H9 (cell line): Measurements from ENCODE around the gene CDY1. TPM values are rescaled to one million over a fixed set of nuclear protein-coding genes. Genes with fewer than 3 reads are reported as not detected.
"Not testable (repeated sequence)": the region's sequence is repeated elsewhere in the genome, so short reads cannot be mapped to it uniquely, and the experiment has no call there.

ENCODE experiments used
- DNase-seq: peaks from one replicate; pipeline ENCODE4 v3.0.0-alpha.2; 2017
- H2AFZ ChIP-seq: one replicate; pipeline ENCODE4 v1.6.1; 2013; ENCODE audit warnings: mild to moderate bottlenecking, low read length, control low read depth, moderate library complexity
- H2AK5ac ChIP-seq: 2 replicates; pipeline ENCODE4 v1.6.1; 2013; ENCODE audit warnings: low read length, control low read depth, mixed read lengths; ENCODE audit not compliant: insufficient read length
- H2BK120ac ChIP-seq: one replicate; pipeline ENCODE4 v1.6.1; 2013; ENCODE audit warnings: low read depth, mild to moderate bottlenecking, low read length, control low read depth, inconsistent platforms; ENCODE audit not compliant: poor library complexity, severe bottlenecking
- H2BK12ac ChIP-seq: 2 replicates; pipeline ENCODE4 v1.6.1; 2013; ENCODE audit warnings: low read length, control low read depth, mixed read lengths, low read depth; ENCODE audit not compliant: insufficient read length
- H2BK15ac ChIP-seq: 2 replicates; pipeline ENCODE4 v1.6.1; 2013; ENCODE audit warnings: low read depth, low read length, control low read depth
- H2BK20ac ChIP-seq: one replicate; pipeline ENCODE4 v1.6.1; 2013; ENCODE audit warnings: low read depth, mild to moderate bottlenecking, low read length, control low read depth, inconsistent platforms; ENCODE audit not compliant: poor library complexity, severe bottlenecking
- H2BK5ac ChIP-seq: 2 replicates; pipeline ENCODE4 v1.6.1; 2013; ENCODE audit warnings: low read length, control low read depth, mixed read lengths; ENCODE audit not compliant: insufficient read length
- H3K14ac ChIP-seq: 2 replicates; pipeline ENCODE4 v1.6.1; 2013; ENCODE audit warnings: low read length, control low read depth; ENCODE audit not compliant: insufficient read depth
- H3K18ac ChIP-seq: 2 replicates; pipeline ENCODE4 v1.6.1; 2013; ENCODE audit warnings: low read depth, mild to moderate bottlenecking, mixed read lengths, low read length, control low read depth; ENCODE audit not compliant: insufficient read length
- H3K23ac ChIP-seq: 2 replicates; pipeline ENCODE4 v1.6.1; 2013; ENCODE audit warnings: low read length, control low read depth, mixed read lengths, low read depth; ENCODE audit not compliant: insufficient read length
- H3K23me2 ChIP-seq: 2 replicates; pipeline ENCODE4 v1.6.1; 2013; ENCODE audit warnings: low read depth, mild to moderate bottlenecking, mixed read lengths, low read length, control low read depth; ENCODE audit not compliant: insufficient read length, poor library complexity, severe bottlenecking
- H3K27ac ChIP-seq: 2 replicates; pipeline ENCODE4 v1.5.1; 2013; ENCODE audit warnings: low read length, control low read depth, mixed read lengths, low read depth; ENCODE audit not compliant: insufficient read length
- H3K27me3 ChIP-seq: 2 replicates; pipeline ENCODE4 v1.6.1; 2013; ENCODE audit warnings: low read length, control low read depth, inconsistent platforms; ENCODE audit not compliant: insufficient read depth
- H3K4ac ChIP-seq: 2 replicates; pipeline ENCODE4 v1.6.1; 2013; ENCODE audit warnings: low read depth, mild to moderate bottlenecking, control low read depth, inconsistent platforms, low read length, moderate library complexity
- H3K4me1 ChIP-seq: 2 replicates; pipeline ENCODE4 v1.6.1; 2013; ENCODE audit warnings: low read length, control low read depth, inconsistent platforms; ENCODE audit not compliant: insufficient read depth
- H3K4me2 ChIP-seq: 2 replicates; pipeline ENCODE4 v1.6.1; 2013; ENCODE audit warnings: low read length, control low read depth, mixed read lengths; ENCODE audit not compliant: insufficient read length, insufficient read depth
- H3K56ac ChIP-seq: 2 replicates; pipeline ENCODE4 v1.6.1; 2013; ENCODE audit warnings: low read depth, mild to moderate bottlenecking, mixed read lengths, low read length, control low read depth; ENCODE audit not compliant: insufficient read length
- H3K79me1 ChIP-seq: 2 replicates; pipeline ENCODE4 v1.6.1; 2013; ENCODE audit warnings: low read depth, mild to moderate bottlenecking, moderate library complexity, low read length, control low read depth, inconsistent platforms; ENCODE audit not compliant: insufficient read depth, poor library complexity, severe bottlenecking
- H3K79me2 ChIP-seq: 2 replicates; pipeline ENCODE4 v1.6.1; 2013; ENCODE audit warnings: low read length, control low read depth, inconsistent platforms; ENCODE audit not compliant: insufficient read depth
- H3K9ac ChIP-seq: 2 replicates; pipeline ENCODE4 v1.6.1; 2013; ENCODE audit warnings: low read length, control low read depth, mixed read lengths; ENCODE audit not compliant: insufficient read length; ENCODE audit errors: extremely low read depth
- H3K9me3 ChIP-seq: one replicate; pipeline ENCODE4 v1.6.1; 2013; ENCODE audit warnings: low read depth, low read length, inconsistent platforms; ENCODE audit not compliant: control insufficient read depth
- H3T11ph ChIP-seq: one replicate; pipeline ENCODE4 v1.6.1; 2013; ENCODE audit warnings: mild to moderate bottlenecking, low read length, control low read depth, inconsistent platforms
- H4K20me1 ChIP-seq: one replicate; pipeline ENCODE4 v1.6.1; 2013; ENCODE audit not compliant: control insufficient read depth, insufficient read length, insufficient read depth
- H4K5ac ChIP-seq: 2 replicates; pipeline ENCODE4 v1.6.1; 2013; ENCODE audit warnings: low read depth, mild to moderate bottlenecking, mixed read lengths, low read length, control low read depth; ENCODE audit not compliant: insufficient read length
- H4K8ac ChIP-seq: replicated peaks from 2 replicates; pipeline ENCODE4 v1.6.1; 2013; ENCODE audit warnings: low read length, control low read depth, mixed read lengths, low read depth; ENCODE audit not compliant: insufficient read length
- H4K91ac ChIP-seq: 2 replicates; pipeline ENCODE4 v1.6.1; 2013; ENCODE audit warnings: low read depth, mild to moderate bottlenecking, moderate library complexity, mixed read lengths, low read length, control low read depth; ENCODE audit not compliant: insufficient read length
- H3K27ac Mint-ChIP-seq, 3 experiments: 2 replicates in 2 of 3; 3 replicates in 1 of 3; pipeline ENCODE4 v1.8.0; 2020 to 2021; ENCODE audit warnings: mixed read lengths in 3 of 3, mild to moderate bottlenecking in 1 of 3, moderate library complexity in 1 of 3
- H3K27me3 Mint-ChIP-seq: 2 replicates; pipeline ENCODE4 v1.8.0; 2021; ENCODE audit warnings: low read depth, mild to moderate bottlenecking, moderate library complexity, mixed read lengths
- H3K36me3 Mint-ChIP-seq, 3 experiments: 2 replicates in 2 of 3; 3 replicates in 1 of 3; pipeline ENCODE4 v1.8.0; 2020 to 2021; ENCODE audit warnings: low read depth in 3 of 3, mixed read lengths in 3 of 3; ENCODE audit not compliant: insufficient read depth in 1 of 3
- H3K4me1 Mint-ChIP-seq, 2 experiments: 2 replicates each; pipeline ENCODE4 v1.8.0; 2020; ENCODE audit warnings: mixed read lengths in 2 of 2
- H3K4me3 Mint-ChIP-seq, 2 experiments: 2 replicates in 1 of 2; 3 replicates in 1 of 2; pipeline ENCODE4 v1.8.0; 2020 to 2021; ENCODE audit warnings: mild to moderate bottlenecking in 2 of 2, mixed read lengths in 2 of 2, moderate library complexity in 1 of 2
- H3K9me3 Mint-ChIP-seq, 2 experiments: 2 replicates in 1 of 2; 3 replicates in 1 of 2; pipeline ENCODE4 v1.8.0; 2020; ENCODE audit warnings: mild to moderate bottlenecking in 2 of 2, mixed read lengths in 2 of 2, moderate library complexity in 1 of 2
- WGBS: extraction: QIAGEN DNeasy Blood & Tissue Kit; methylation state at CpG from one replicate; pipeline ENCODE4 v1.1.7; 2013; ENCODE audit warnings: missing lambda C conversion rate, low lambda C conversion rate, mixed read lengths; ENCODE audit not compliant: insufficient read length; ENCODE audit errors: extremely low coverage; 5-methylcytosine and 5-hydroxymethylcytosine counted together
- total RNA-seq: library from RNA; stranded (reverse); gene quantifications from 2 replicates; pipeline ENCODE4 v1.2.1, GENCODE V29; 2021

Gene CDY1
- total RNA-seq, 1 experiment from 2014 or later, result not detected

- H3K23me2 ChIP-seq, H2AK5ac ChIP-seq, H3K9me3 ChIP-seq, H4K5ac ChIP-seq, H3K4me2 ChIP-seq, H3T11ph ChIP-seq, H3K4me1 ChIP-seq, H2AFZ ChIP-seq, H2BK12ac ChIP-seq, DNase-seq, H3K79me1 ChIP-seq, H3K4me3 Mint-ChIP-seq, H3K27me3 Mint-ChIP-seq, H3K27ac ChIP-seq, H3K27me3 ChIP-seq, H3K23ac ChIP-seq, H3K18ac ChIP-seq, H2BK120ac ChIP-seq, H3K9me3 Mint-ChIP-seq, H4K8ac ChIP-seq, H2BK5ac ChIP-seq, H3K56ac ChIP-seq, H3K9ac ChIP-seq, H2BK15ac ChIP-seq, H4K20me1 ChIP-seq, H3K4me1 Mint-ChIP-seq, H3K27ac Mint-ChIP-seq, H2BK20ac ChIP-seq, H3K14ac ChIP-seq, H3K79me2 ChIP-seq, H3K36me3 Mint-ChIP-seq, H3K4ac ChIP-seq, H4K91ac ChIP-seq: not testable (repeated sequence)
- WGBS, result no CpG with 5 or more reads among the region's 3 CpGs
Measured at GRCh38 chrY:25626524-25626923, 4.6 kb downstream of the CDY1 start.

- H4K5ac ChIP-seq, H3K4me3 Mint-ChIP-seq, H2BK12ac ChIP-seq, H3K4me1 Mint-ChIP-seq, H2BK20ac ChIP-seq, H2BK120ac ChIP-seq, H3K56ac ChIP-seq, H2AK5ac ChIP-seq, H3K79me1 ChIP-seq, H3K4me2 ChIP-seq, H2AFZ ChIP-seq, H3K27ac Mint-ChIP-seq, H3K9ac ChIP-seq, DNase-seq, H3K4me1 ChIP-seq, H4K20me1 ChIP-seq, H3K79me2 ChIP-seq, H3K27me3 Mint-ChIP-seq, H3K23me2 ChIP-seq, H3K27me3 ChIP-seq, H3K9me3 ChIP-seq, H3K18ac ChIP-seq, H3K9me3 Mint-ChIP-seq, H3K23ac ChIP-seq, H3K27ac ChIP-seq, H2BK5ac ChIP-seq, H4K8ac ChIP-seq, H3K36me3 Mint-ChIP-seq, H2BK15ac ChIP-seq, H4K91ac ChIP-seq, H3T11ph ChIP-seq, H3K14ac ChIP-seq, H3K4ac ChIP-seq: not testable (repeated sequence)
- no CpG with 5 or more reads among the region's 4 CpGs for WGBS
Measured at GRCh38 chrY:25630383-25631112, 8.6 kb downstream of the CDY1 start.
